ENCODE data around the gene REV3L.
"Not testable (repeated sequence)": the region's sequence is repeated elsewhere in the genome, so short reads cannot be mapped to it uniquely, and the experiment has no call there.

REV3L gene

GRCh38 chr6:111329882-111330633, 153.0 kb downstream of the REV3L start:
- no peak for TF ChIP-seq CTCF (IDR thresholded peaks at IDR 0.05; ENCODE audit: low read length, missing control alignments)

GRCh38 chr6:111326563-111326962, 156.5 kb downstream of the REV3L start:
- H3K4me3 ChIP-seq (replicated peaks; ENCODE audit: low read depth, low read length), result no peak overlapping the region
- TF ChIP-seq CTCF (IDR thresholded peaks at IDR 0.05; ENCODE audit: low read length, missing control alignments), result no peak
- DNase-seq (ENCODE audit: low read depth), result no peak

More at GRCh38 chr6:111329882-111330633, 153.0 kb downstream of the REV3L start:
- no peak overlapping the region for H3K4me3 ChIP-seq (replicated peaks; ENCODE audit: low read depth, low read length)
- no peak for DNase-seq (ENCODE audit: low read depth)

- no peak overlapping the region for H3K4me3 ChIP-seq (replicated peaks; ENCODE audit: low read depth, low read length)
- no peak for DNase-seq (ENCODE audit: low read depth)
- TF ChIP-seq CTCF (IDR thresholded peaks at IDR 0.05; ENCODE audit: low read length, missing control alignments), result no peak
Measured at GRCh38 chr6:111322145-111322544, 160.9 kb downstream of the REV3L start.

- not testable (repeated sequence) for DNase-seq (ENCODE audit: low read depth)
Measured at GRCh38 chr6:111307950-111308349, 175.1 kb downstream of the REV3L start.

DNA sequence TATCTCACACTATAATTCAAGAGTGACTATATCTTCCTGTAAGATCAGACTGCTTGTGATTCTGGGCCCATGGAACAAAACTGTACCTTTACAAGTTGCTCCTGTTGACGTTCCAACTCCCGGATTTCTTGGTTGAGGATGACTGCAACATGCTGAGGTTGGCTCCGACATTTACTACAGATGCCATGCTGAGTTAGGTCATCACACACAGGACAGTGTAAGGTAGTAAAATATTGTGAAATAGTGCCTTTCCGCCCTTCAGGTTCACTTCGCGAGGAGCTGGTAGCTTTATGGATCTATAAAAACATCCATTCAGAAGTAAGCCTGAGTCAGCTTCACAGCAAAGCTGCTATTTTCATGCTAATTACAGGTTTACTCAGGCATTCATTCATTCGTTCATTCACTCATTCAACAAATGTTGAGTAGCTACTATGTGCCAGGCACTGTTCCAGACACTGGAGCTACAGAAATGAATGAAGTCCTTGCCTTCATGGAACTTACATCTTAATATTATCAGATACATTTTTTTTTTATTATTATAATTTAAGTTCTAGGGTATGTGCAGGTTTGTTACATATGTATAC, 175.7 kb downstream of the REV3L start:
- DNase-seq (ENCODE audit: low read depth), result no peak
- no peak for TF ChIP-seq CTCF (IDR thresholded peaks at IDR 0.05; ENCODE audit: low read length, missing control alignments)
- no peak overlapping the region for H3K4me3 ChIP-seq (replicated peaks; ENCODE audit: low read depth, low read length)

More at GRCh38 chr6:111307950-111308349, 175.1 kb downstream of the REV3L start:
- H3K4me3 ChIP-seq (replicated peaks; ENCODE audit: low read depth, low read length), result not testable (repeated sequence)

GRCh38 chr6:111306104-111306888, 176.7 kb downstream of the REV3L start:
- no peak for DNase-seq (ENCODE audit: low read depth)
- H3K4me3 ChIP-seq (replicated peaks; ENCODE audit: low read depth, low read length), result no peak overlapping the region
- no peak for TF ChIP-seq CTCF (IDR thresholded peaks at IDR 0.05; ENCODE audit: low read length, missing control alignments)

- no peak for DNase-seq (ENCODE audit: low read depth)
- no peak for TF ChIP-seq CTCF (IDR thresholded peaks at IDR 0.05; ENCODE audit: low read length, missing control alignments)
- H3K4me3 ChIP-seq (replicated peaks; ENCODE audit: low read depth, low read length), result no peak overlapping the region
Measured at GRCh38 chr6:111301946-111302345, 181.1 kb downstream of the REV3L start.

GRCh38 chr6:111300938-111301800, 181.8 kb downstream of the REV3L start:
- not testable (repeated sequence) for DNase-seq (ENCODE audit: low read depth); H3K4me3 ChIP-seq (replicated peaks; ENCODE audit: low read depth, low read length)

All from fibroblast of pulmonary artery (primary cell).